Epidermal melanocyte (primary cell): ENCODE data around the gene PIGO.

Experiments used
- DNase-seq: peaks from one replicate; pipeline ENCODE4 v3.0.0; 2011; ENCODE audit warnings: low spot score; ENCODE audit not compliant: insufficient read length

PIGO gene

GRCh38 chr9:35106343-35106730, 9.9 kb upstream of the PIGO start:
- no peak for DNase-seq

GRCh38 chr9:35105571-35106342, 9.4 kb upstream of the PIGO start:
- no peak for DNase-seq

GRCh38 chr9:35105126-35105525, 8.7 kb upstream of the PIGO start:
- DNase-seq = no peak

- DNase-seq = no peak
Measured at GRCh38 chr9:35104586-35104985, 8.2 kb upstream of the PIGO start.

- no peak for DNase-seq
Measured at GRCh38 chr9:35103660-35104191, 7.3 kb upstream of the PIGO start.

- peak; percentile 99 for DNase-seq
Measured at GRCh38 chr9:35102769-35103659, 6.6 kb upstream of the PIGO start, which contains the start of gene STOML2. Gene STOML2, minus strand, starts transcription at chr9:35103131. Its CDS starts 37 bp downstream, at chr9:35103094.

- no peak for DNase-seq
Measured at GRCh38 chr9:35102465-35102768, 6.0 kb upstream of the PIGO start.

- no peak for DNase-seq
Measured at GRCh38 chr9:35097573-35097972, 1.2 kb upstream of the PIGO start.

GRCh38 chr9:35091536-35091935, 4.9 kb downstream of the PIGO start:
- DNase-seq = no peak

- no peak for DNase-seq
Measured at GRCh38 chr9:35089434-35089833, 7.0 kb downstream of the PIGO start.

- DNase-seq = no peak
Measured at GRCh38 chr9:35085078-35085477, 11.3 kb downstream of the PIGO start.

GRCh38 chr9:35079426-35080341, 16.7 kb downstream of the PIGO start, which contains the start of gene FANCG:
Gene FANCG, minus strand, starts transcription at chr9:35079942. Its CDS starts 418 bp downstream, at chr9:35079524.
- peak; percentile 93 for DNase-seq

GRCh38 chr9:35079041-35079425, 17.4 kb downstream of the PIGO start:
- DNase-seq = no peak

- DNase-seq = no peak
Measured at GRCh38 chr9:35078066-35078465, 18.3 kb downstream of the PIGO start.

- DNase-seq = no peak
Measured at GRCh38 chr9:35076848-35077247, 19.5 kb downstream of the PIGO start.

GRCh38 chr9:35075358-35075757, 21.0 kb downstream of the PIGO start:
- no peak for DNase-seq

- DNase-seq = no peak
Measured at GRCh38 chr9:35074791-35075190, 21.6 kb downstream of the PIGO start.

GRCh38 chr9:35074141-35074540, 22.2 kb downstream of the PIGO start:
- DNase-seq = no peak

- no peak for DNase-seq
Measured at GRCh38 chr9:35073279-35073612, 23.1 kb downstream of the PIGO start.

GRCh38 chr9:35072461-35073278, 23.7 kb downstream of the PIGO start, which contains the start of gene VCP:
Gene VCP, minus strand, starts transcription at chr9:35072625. Its CDS starts 272 bp downstream, at chr9:35072353.
- DNase-seq = peak; percentile 97
